Mesothelial cell of epicardium (in vitro differentiated cells): ENCODE results near the gene MAS1L. TPM values are rescaled to one million over a fixed set of nuclear protein-coding genes. Genes with fewer than 3 reads are reported as not detected.

ENCODE experiments used
- DNase-seq, 2 experiments: peaks; one replicate each; pipeline ENCODE4 v3.0.0; 2021; ENCODE audit warnings: low spot score in 2 of 2; ENCODE audit not compliant: unreplicated experiment in 2 of 2
- H3K27ac Mint-ChIP-seq: 2 replicates; pipeline ENCODE4 v1.8.0; 2021; ENCODE audit warnings: mixed read lengths
- H3K27me3 Mint-ChIP-seq: 2 replicates; pipeline ENCODE4 v1.8.0; 2021; ENCODE audit warnings: low read depth, mixed read lengths
- H3K36me3 Mint-ChIP-seq: 2 replicates; pipeline ENCODE4 v1.8.0; 2021; ENCODE audit warnings: mixed read lengths
- H3K4me1 Mint-ChIP-seq: 2 replicates; pipeline ENCODE4 v1.8.0; 2021; ENCODE audit warnings: mixed read lengths
- H3K4me3 Mint-ChIP-seq: 2 replicates; pipeline ENCODE4 v1.8.0; 2021; ENCODE audit warnings: mild to moderate bottlenecking, moderate library complexity, mixed read lengths
- H3K9me3 Mint-ChIP-seq: 2 replicates; pipeline ENCODE4 v1.8.0; 2021; ENCODE audit warnings: mixed read lengths
- total RNA-seq: library from RNA; stranded (reverse); gene quantifications from 3 replicates; pipeline ENCODE4 v1.2.1, GENCODE V29; 2021
- TF ChIP-seq, protein P1 (sequence below): fragments of 200-600 bp; sonication (generic); IDR thresholded peaks from one replicate; pipeline ENCODE4 v1.5.0; 2021; ENCODE audit warnings: antibody characterized with exemption; ENCODE audit not compliant: unreplicated experiment

MAS1L gene
- total RNA-seq, 1 donor from 2014 or later: not detected

GRCh38 chr6:29524444-29525310 lies 36.9 kb upstream of the MAS1L start:
- Mint-ChIP-seq H3K4me3 (no peak overlapping the region), H3K9me3 (peaks cover 10% of the 10 kb centered on the region), H3K27me3 (peaks cover 10% of the 10 kb centered on the region), H3K4me1 (no peaks in the 10 kb centered on the region), H3K36me3 (no peaks in the 10 kb centered on the region), H3K27ac (no peak overlapping the region)
- TF ChIP-seq, protein P1, sequence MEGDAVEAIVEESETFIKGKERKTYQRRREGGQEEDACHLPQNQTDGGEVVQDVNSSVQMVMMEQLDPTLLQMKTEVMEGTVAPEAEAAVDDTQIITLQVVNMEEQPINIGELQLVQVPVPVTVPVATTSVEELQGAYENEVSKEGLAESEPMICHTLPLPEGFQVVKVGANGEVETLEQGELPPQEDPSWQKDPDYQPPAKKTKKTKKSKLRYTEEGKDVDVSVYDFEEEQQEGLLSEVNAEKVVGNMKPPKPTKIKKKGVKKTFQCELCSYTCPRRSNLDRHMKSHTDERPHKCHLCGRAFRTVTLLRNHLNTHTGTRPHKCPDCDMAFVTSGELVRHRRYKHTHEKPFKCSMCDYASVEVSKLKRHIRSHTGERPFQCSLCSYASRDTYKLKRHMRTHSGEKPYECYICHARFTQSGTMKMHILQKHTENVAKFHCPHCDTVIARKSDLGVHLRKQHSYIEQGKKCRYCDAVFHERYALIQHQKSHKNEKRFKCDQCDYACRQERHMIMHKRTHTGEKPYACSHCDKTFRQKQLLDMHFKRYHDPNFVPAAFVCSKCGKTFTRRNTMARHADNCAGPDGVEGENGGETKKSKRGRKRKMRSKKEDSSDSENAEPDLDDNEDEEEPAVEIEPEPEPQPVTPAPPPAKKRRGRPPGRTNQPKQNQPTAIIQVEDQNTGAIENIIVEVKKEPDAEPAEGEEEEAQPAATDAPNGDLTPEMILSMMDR: no peak
- DNase-seq: no peak

DNA sequence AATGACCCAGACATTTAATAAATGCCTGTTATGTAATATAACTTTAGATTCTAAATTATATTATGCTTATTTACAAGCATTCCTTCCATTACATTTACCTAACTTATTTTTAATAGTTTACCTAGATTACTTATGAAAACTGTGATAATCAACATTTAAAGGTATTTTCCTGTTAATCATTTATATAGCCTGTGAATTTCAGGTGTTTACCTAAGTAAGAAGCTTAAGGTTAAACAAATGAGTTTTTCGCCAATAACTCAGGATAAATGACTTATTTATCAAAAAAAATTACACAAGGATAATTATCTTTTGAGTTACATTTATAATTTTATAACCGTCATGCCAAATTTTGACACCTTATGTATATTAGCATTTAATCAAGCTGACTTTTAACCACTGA lies 36.3 kb upstream of the MAS1L start:
- TF ChIP-seq, protein P1: no peak
- Mint-ChIP-seq H3K4me1 (no peaks in the 10 kb centered on the region), H3K27ac (no peak overlapping the region), H3K27me3 (peaks cover 11% of the 10 kb centered on the region), H3K9me3 (peaks cover 10% of the 10 kb centered on the region), H3K4me3 (no peak overlapping the region), H3K36me3 (no peaks in the 10 kb centered on the region)
- no peak for DNase-seq

DNA sequence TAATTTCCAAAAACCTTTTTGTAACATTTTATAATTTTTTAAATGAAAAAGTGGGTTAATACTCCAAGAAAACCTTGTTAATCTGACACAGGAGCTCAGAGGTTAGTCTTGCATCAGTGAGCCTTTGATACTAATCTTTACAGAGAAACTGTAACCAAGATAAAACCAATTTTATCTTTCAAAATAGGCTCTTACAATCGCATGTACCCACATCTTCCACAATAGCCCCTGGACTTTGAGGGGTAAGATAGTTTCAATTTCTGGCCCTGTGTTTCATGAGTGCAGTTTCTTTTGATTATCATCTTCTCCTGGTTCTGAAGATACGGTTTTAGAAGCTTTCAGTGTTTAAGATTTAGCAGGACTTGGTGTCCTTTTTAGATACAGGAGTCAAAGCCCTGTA lies 34.5 kb upstream of the MAS1L start:
- H3K27me3 Mint-ChIP-seq: peaks cover 11% of the 10 kb centered on the region
- no peaks in the 10 kb centered on the region for H3K36me3 Mint-ChIP-seq
- H3K9me3 Mint-ChIP-seq: peaks cover 10% of the 10 kb centered on the region
- no peak for DNase-seq
- no peaks in the 10 kb centered on the region for H3K4me1 Mint-ChIP-seq
- no peak overlapping the region for H3K27ac Mint-ChIP-seq
- TF ChIP-seq, protein P1: no peak
- no peak overlapping the region for H3K4me3 Mint-ChIP-seq

- Mint-ChIP-seq H3K36me3 (no peaks in the 10 kb centered on the region), H3K27ac (no peak overlapping the region), H3K4me1 (no peaks in the 10 kb centered on the region), H3K27me3 (peaks cover 8% of the 10 kb centered on the region), H3K9me3 (peaks cover 10% of the 10 kb centered on the region), H3K4me3 (no peak overlapping the region)
- DNase-seq: no peak
- TF ChIP-seq, protein P1: no peak
Observed at GRCh38 chr6:29521006-29521680, 33.4 kb upstream of the MAS1L start.

DNA sequence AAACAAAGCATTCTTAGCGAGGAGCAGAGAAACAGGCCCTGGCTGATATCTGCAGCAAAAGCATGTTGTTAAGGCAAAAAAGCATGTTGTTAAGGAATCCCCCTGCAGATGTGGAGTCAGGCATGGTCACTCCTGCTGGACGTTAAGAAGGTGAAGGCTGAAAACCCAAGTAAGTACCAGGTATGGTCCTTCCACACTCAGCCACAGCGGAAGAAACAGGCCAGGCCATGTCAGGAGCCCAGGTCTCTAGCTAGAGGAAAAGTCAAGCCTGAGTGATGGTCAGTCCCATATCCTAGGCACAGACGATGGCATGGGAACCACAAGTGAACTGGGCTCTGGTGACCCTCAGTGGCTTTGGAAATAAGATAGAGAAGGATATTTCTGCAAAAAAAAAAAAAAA lies 32.5 kb upstream of the MAS1L start:
- DNase-seq: no peak
- TF ChIP-seq, protein P1: no peak
- no peaks in the 10 kb centered on the region for H3K4me1 Mint-ChIP-seq

More for the DNA sequence above, 32.5 kb upstream of the MAS1L start:
- H3K27ac Mint-ChIP-seq: no peak overlapping the region
- no peak overlapping the region for H3K4me3 Mint-ChIP-seq
- H3K36me3 Mint-ChIP-seq: no peaks in the 10 kb centered on the region
- peaks cover 3% of the 10 kb centered on the region for H3K27me3 Mint-ChIP-seq
- peaks cover 10% of the 10 kb centered on the region for H3K9me3 Mint-ChIP-seq
